ENCODE measurements around the gene PELI3.

GRCh38 chr11:66473167-66473566, 6.5 kb downstream of the PELI3 start:
- TF ChIP-seq CTCF (IDR thresholded peaks at IDR 0.05; ENCODE audit: borderline replicate concordance, extremely low read depth, low read length, poor library complexity, severe bottlenecking) (no peak), EZH2 (IDR thresholded peaks at IDR 0.05; ENCODE audit: borderline replicate concordance, low read depth, low read length, severe bottlenecking) (no peak)

All from DND-41 (cell line).